ENCODE measurements around the gene NDE1.
A peak's percentile ranks its signal among the peaks of the same experiment; 100 is the strongest.
"Not testable (repeated sequence)": the region's sequence is repeated elsewhere in the genome, so short reads cannot be mapped to it uniquely, and the experiment has no call there.

The NDE1 gene

DNA sequence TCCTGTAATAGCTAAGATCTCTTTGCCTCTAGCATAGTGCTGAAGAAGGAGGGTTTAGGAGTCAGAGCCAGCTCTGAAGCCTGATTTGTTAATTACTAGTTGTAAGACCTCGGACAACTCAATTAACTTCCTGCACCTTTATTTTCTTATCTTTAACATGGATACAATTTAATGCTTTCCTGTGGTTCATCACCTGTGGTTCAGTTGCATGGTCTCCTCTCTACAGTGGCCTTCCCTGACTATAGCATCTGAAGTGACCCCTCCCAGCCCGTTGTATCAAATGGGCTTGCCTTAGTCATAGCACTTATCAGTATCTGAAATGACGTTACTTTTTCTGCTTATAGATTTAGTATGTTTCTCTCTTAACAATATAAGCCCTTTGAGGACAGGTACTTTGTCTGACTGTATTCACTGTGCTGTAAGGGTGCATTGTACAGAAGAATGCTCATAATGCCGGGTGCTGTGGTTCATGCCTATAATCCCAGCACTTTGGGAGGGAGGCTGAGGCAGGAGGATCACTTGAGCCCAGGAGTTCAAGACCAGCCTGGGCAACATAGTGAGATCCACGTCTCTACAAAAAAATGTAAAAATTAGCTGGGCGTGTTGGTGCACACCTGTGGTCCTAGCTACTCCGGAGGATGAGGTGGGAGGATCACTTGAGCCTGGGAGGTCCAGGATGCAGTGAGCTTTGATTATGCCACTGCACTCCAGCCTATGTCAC, 2.6 kb upstream of the NDE1 start:
- Histone ChIP-seq H3K27ac (ENCODE audit: low read depth, low read length) (no peak overlapping the region), H3K36me3 (ENCODE audit: low read length) (no peaks in the 10 kb centered on the region), H3K4me3 (ENCODE audit: insufficient read depth, low read length, poor library complexity, severe bottlenecking) (no peak overlapping the region), H3K4me2 (ENCODE audit: low read depth, low read length, poor library complexity, severe bottlenecking) (no peak overlapping the region), H3F3A (ENCODE audit: insufficient read depth) (peaks cover 18% of the 10 kb centered on the region), H2AFZ (ENCODE audit: low read depth, low read length, severe bottlenecking) (no peak overlapping the region), H3K9ac (ENCODE audit: low read length) (no peak overlapping the region), H3K79me2 (ENCODE audit: insufficient read depth, low read length) (peaks cover 23% of the 10 kb centered on the region), H4K20me1 (ENCODE audit: low read depth, low read length) (no peaks in the 10 kb centered on the region), H3K27me3 (ENCODE audit: low read length) (no peaks in the 10 kb centered on the region), H3K9me3 (ENCODE audit: insufficient read depth, low read length) (no peaks in the 10 kb centered on the region), H3K9me2 (replicated peaks; ENCODE audit: insufficient read depth, low read length) (no peaks in the 10 kb centered on the region)
- TF ChIP-seq, protein P1, sequence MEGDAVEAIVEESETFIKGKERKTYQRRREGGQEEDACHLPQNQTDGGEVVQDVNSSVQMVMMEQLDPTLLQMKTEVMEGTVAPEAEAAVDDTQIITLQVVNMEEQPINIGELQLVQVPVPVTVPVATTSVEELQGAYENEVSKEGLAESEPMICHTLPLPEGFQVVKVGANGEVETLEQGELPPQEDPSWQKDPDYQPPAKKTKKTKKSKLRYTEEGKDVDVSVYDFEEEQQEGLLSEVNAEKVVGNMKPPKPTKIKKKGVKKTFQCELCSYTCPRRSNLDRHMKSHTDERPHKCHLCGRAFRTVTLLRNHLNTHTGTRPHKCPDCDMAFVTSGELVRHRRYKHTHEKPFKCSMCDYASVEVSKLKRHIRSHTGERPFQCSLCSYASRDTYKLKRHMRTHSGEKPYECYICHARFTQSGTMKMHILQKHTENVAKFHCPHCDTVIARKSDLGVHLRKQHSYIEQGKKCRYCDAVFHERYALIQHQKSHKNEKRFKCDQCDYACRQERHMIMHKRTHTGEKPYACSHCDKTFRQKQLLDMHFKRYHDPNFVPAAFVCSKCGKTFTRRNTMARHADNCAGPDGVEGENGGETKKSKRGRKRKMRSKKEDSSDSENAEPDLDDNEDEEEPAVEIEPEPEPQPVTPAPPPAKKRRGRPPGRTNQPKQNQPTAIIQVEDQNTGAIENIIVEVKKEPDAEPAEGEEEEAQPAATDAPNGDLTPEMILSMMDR (IDR thresholded peaks at IDR 0.05; ENCODE audit: insufficient read depth, low read length, poor library complexity, severe bottlenecking): no peak
- no peak for TF ChIP-seq EZH2phosphoT487 (conservative IDR thresholded peaks at IDR 0.05; ENCODE audit: low read length)

DNA sequence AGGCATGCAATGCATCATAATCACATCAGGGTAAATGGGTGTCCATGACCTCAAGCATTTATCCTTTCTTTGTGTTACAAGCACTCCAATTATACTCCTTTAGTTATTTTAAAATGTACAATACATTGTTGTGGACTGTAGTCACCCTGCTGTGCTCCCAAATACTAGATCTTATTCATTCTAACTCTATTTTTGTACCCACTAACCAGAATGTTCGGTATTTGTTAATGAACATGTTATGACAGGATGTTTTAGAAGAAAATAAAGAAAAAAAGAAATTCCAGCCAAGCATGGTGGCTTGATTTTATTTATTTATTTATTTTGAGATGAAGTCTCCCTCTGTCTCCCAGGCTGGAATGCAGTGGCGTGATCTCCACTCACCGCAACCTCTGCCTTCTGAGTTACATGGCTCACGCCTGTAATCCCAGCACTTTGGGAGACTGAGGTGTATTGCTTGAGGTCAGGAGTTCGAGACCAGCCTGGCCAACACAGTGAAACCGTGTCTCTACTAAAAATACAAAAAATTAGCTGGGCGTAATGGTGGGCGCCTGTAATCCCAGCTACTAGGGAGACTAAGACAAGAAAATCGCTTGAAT, 1.8 kb upstream of the NDE1 start:
- H3K4me2 ChIP-seq (ENCODE audit: low read depth, low read length, poor library complexity, severe bottlenecking): no peak overlapping the region
- H3K79me2 ChIP-seq (ENCODE audit: insufficient read depth, low read length): peaks cover 31% of the 10 kb centered on the region
- no peak overlapping the region for H2AFZ ChIP-seq (ENCODE audit: low read depth, low read length, severe bottlenecking)
- H3K4me3 ChIP-seq (ENCODE audit: insufficient read depth, low read length, poor library complexity, severe bottlenecking): no peak overlapping the region
- H3K9ac ChIP-seq (ENCODE audit: low read length): no peak overlapping the region
- no peaks in the 10 kb centered on the region for H4K20me1 ChIP-seq (ENCODE audit: low read depth, low read length)
- no peak overlapping the region for H3K27ac ChIP-seq (ENCODE audit: low read depth, low read length)
- H3K9me3 ChIP-seq (ENCODE audit: insufficient read depth, low read length): no peaks in the 10 kb centered on the region
- no peaks in the 10 kb centered on the region for H3K9me2 ChIP-seq (replicated peaks; ENCODE audit: insufficient read depth, low read length)
- peaks cover 18% of the 10 kb centered on the region for H3F3A ChIP-seq (ENCODE audit: insufficient read depth)
- H3K27me3 ChIP-seq (ENCODE audit: low read length): no peaks in the 10 kb centered on the region
- H3K36me3 ChIP-seq (ENCODE audit: low read length): no peaks in the 10 kb centered on the region
- TF ChIP-seq, protein P1 (IDR thresholded peaks at IDR 0.05; ENCODE audit: insufficient read depth, low read length, poor library complexity, severe bottlenecking): no peak
- no peak for TF ChIP-seq EZH2phosphoT487 (conservative IDR thresholded peaks at IDR 0.05; ENCODE audit: low read length)

DNA sequence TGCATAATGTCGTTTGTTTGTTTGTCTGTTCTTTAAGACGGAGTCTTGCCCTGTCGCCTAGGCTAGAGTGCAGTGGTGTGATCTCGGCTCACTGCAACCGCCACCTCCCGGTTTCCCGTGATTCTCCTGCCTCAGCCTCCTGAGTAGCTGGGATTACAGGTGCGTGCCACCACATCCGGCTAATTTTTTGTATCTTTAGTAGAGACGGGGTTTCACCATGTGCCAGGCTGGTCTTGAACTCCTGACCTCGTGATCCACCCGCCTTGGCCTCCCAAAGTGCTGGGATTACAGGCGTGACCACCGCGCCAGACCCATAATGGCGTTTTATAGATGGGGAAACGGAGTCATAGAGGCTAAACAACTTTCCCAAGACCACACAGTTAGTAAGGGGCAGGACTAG, 734 bp upstream of the NDE1 start:
- H3K9ac ChIP-seq (ENCODE audit: low read length): peak overlapping the region; percentile 93
- H3K4me3 ChIP-seq (ENCODE audit: insufficient read depth, low read length, poor library complexity, severe bottlenecking): peak overlapping the region; percentile 97
- H3K9me2 ChIP-seq (replicated peaks; ENCODE audit: insufficient read depth, low read length); H3K9me3 ChIP-seq (ENCODE audit: insufficient read depth, low read length); H3K36me3 ChIP-seq (ENCODE audit: low read length); H3K27me3 ChIP-seq (ENCODE audit: low read length); H3F3A ChIP-seq (ENCODE audit: insufficient read depth); H4K20me1 ChIP-seq (ENCODE audit: low read depth, low read length): not testable (repeated sequence)
- H2AFZ ChIP-seq (ENCODE audit: low read depth, low read length, severe bottlenecking): peak overlapping the region; percentile 46
- peak overlapping the region; percentile 11; the same call in 1 of the 2 replicates for H3K27ac ChIP-seq (ENCODE audit: low read depth, low read length)
- peaks cover 41% of the 10 kb centered on the region for H3K79me2 ChIP-seq (ENCODE audit: insufficient read depth, low read length)
- H3K4me2 ChIP-seq (ENCODE audit: low read depth, low read length, poor library complexity, severe bottlenecking): peak overlapping the region; percentile 76

DNA sequence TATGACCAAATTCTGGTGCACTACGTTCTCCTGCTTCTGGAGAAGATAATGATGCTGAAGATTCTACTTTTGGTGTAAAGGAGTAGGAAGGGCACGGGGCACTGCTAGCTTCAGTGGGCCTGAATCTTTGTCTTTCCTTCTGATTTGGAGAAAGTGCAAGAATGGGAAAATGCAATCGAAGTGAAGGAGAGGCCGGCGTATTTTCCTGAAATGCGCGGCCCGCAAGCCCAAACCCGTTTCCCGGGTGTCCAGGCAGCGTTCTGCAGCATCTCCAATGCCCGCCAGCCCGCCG, 372 bp upstream of the NDE1 start:
- Histone ChIP-seq H3K4me3 (ENCODE audit: insufficient read depth, low read length, poor library complexity, severe bottlenecking) (peak overlapping the region; percentile 97), H2AFZ (ENCODE audit: low read depth, low read length, severe bottlenecking) (peak overlapping the region; percentile 46), H3K9me3 (ENCODE audit: insufficient read depth, low read length) (no peaks in the 10 kb centered on the region), H4K20me1 (ENCODE audit: low read depth, low read length) (no peaks in the 10 kb centered on the region), H3K79me2 (ENCODE audit: insufficient read depth, low read length) (peaks cover 45% of the 10 kb centered on the region), H3F3A (ENCODE audit: insufficient read depth) (peaks cover 8% of the 10 kb centered on the region; the same call in 1 of the 2 replicates), H3K36me3 (ENCODE audit: low read length) (no peaks in the 10 kb centered on the region), H3K27me3 (ENCODE audit: low read length) (no peaks in the 10 kb centered on the region), H3K9me2 (replicated peaks; ENCODE audit: insufficient read depth, low read length) (no peaks in the 10 kb centered on the region), H3K27ac (ENCODE audit: low read depth, low read length) (peak overlapping the region; percentile 11; the same call in 1 of the 2 replicates), H3K4me2 (ENCODE audit: low read depth, low read length, poor library complexity, severe bottlenecking) (peak overlapping the region; percentile 76), H3K9ac (ENCODE audit: low read length) (peak overlapping the region; percentile 93)
- TF ChIP-seq, protein P1 (IDR thresholded peaks at IDR 0.05; ENCODE audit: insufficient read depth, low read length, poor library complexity, severe bottlenecking): no peak
- no peak for TF ChIP-seq EZH2phosphoT487 (conservative IDR thresholded peaks at IDR 0.05; ENCODE audit: low read length)
